H4 (cell line): Measurements from ENCODE around the gene FAM107A. TPM values are rescaled to one million over a fixed set of nuclear protein-coding genes. Genes with fewer than 3 reads are reported as not detected.

Experiments used
- DNase-seq: peaks from one replicate; pipeline ENCODE4 v3.0.0-alpha.2; 2015; ENCODE audit warnings: low spot score
- total RNA-seq: library from RNA; depleted of rRNA; stranded (reverse); fragments of >200 nt; shearing (Covaris generic); gene quantifications from 2 replicates; pipeline ENCODE4 v1.2.3, GENCODE V29; 2014; rRNA removed

The FAM107A gene
- total RNA-seq, 1 experiment from 2014 or later, result not detected

- DNase-seq, result no peak
Observed at GRCh38 chr3:58518291-58518789, 58.9 kb downstream of the FAM107A start.

GRCh38 chr3:58514405-58514804 lies 62.8 kb downstream of the FAM107A start:
- DNase-seq, result no peak

Other genes starting within 250 kb of the FAM107A start
- 41.7 and 48.8 TPM in 2 replicates for gene PXK, start 244.5 kb downstream of the FAM107A start, total RNA-seq
- gene PDHB, start 143.6 kb downstream of the FAM107A start, total RNA-seq, result 172 and 193 TPM in 2 replicates
- 7.9 and 11.1 TPM in 2 replicates for gene KCTD6, start 85.3 kb downstream of the FAM107A start, total RNA-seq
- gene ACOX2, start 40.2 kb downstream of the FAM107A start, total RNA-seq, result 3.8 and 5.7 TPM in 2 replicates
- gene FAM3D, start 89.4 kb upstream of the FAM107A start, total RNA-seq, result 0.17 TPM in 1 of 2 replicates, not detected in the other